Fibroblast of villous mesenchyme (primary cell): Measurements from ENCODE around the gene DOC2A. TPM values are rescaled to one million over a fixed set of nuclear protein-coding genes. Genes with fewer than 3 reads are reported as not detected.

Experiments used
- DNase-seq: peaks from one replicate; pipeline ENCODE4 v3.0.0-alpha.2; 2010; ENCODE audit warnings: low read depth
- H3K4me3 ChIP-seq: 2 replicates; pipeline ENCODE4 v1.5.1; 2011; ENCODE audit warnings: low read depth, mild to moderate bottlenecking, low read length
- total RNA-seq: library from RNA; depleted of rRNA; stranded (reverse); fragments of >200 nt; gene quantifications from 2 replicates; pipeline ENCODE4 v1.2.3, GENCODE V29; 2012
- TF ChIP-seq, protein P1 (sequence below): IDR thresholded peaks from 2 replicates; pipeline ENCODE4 v1.5.1; 2012; ENCODE audit warnings: low read depth, mild to moderate bottlenecking, low read length; ENCODE audit not compliant: insufficient read depth

The DOC2A gene
- total RNA-seq, 1 donor: under 0.01 TPM

DNA sequence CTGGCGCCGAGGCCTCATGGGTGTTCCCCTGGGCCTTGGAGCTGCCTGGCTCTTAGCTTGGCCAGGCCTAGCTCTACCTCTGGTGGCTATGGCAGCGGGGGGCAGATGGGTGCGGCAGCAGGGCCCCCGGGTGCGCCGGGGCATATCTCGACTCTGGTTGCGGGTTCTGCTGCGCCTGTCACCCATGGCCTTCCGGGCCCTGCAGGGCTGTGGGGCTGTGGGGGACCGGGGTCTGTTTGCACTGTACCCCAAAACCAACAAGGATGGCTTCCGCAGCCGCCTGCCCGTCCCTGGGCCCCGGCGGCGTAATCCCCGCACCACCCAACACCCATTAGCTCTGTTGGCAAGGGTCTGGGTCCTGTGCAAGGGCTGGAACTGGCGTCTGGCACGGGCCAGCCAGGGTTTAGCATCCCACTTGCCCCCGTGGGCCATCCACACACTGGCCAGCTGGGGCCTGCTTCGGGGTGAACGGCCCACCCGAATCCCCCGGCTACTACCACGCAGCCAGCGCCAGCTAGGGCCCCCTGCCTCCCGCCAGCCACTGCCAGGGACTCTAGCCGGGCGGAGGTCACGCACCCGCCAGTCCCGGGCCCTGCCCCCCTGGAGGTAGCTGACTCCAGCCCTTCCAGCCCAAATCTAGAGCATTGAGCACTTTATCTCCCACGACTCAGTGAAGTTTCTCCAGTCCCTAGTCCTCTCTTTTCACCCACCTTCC lies 23.3 kb downstream of the DOC2A start:
- no peak overlapping the region for H3K4me3 ChIP-seq
- DNase-seq: no peak
- TF ChIP-seq, protein P1, sequence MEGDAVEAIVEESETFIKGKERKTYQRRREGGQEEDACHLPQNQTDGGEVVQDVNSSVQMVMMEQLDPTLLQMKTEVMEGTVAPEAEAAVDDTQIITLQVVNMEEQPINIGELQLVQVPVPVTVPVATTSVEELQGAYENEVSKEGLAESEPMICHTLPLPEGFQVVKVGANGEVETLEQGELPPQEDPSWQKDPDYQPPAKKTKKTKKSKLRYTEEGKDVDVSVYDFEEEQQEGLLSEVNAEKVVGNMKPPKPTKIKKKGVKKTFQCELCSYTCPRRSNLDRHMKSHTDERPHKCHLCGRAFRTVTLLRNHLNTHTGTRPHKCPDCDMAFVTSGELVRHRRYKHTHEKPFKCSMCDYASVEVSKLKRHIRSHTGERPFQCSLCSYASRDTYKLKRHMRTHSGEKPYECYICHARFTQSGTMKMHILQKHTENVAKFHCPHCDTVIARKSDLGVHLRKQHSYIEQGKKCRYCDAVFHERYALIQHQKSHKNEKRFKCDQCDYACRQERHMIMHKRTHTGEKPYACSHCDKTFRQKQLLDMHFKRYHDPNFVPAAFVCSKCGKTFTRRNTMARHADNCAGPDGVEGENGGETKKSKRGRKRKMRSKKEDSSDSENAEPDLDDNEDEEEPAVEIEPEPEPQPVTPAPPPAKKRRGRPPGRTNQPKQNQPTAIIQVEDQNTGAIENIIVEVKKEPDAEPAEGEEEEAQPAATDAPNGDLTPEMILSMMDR: no peak

DNA sequence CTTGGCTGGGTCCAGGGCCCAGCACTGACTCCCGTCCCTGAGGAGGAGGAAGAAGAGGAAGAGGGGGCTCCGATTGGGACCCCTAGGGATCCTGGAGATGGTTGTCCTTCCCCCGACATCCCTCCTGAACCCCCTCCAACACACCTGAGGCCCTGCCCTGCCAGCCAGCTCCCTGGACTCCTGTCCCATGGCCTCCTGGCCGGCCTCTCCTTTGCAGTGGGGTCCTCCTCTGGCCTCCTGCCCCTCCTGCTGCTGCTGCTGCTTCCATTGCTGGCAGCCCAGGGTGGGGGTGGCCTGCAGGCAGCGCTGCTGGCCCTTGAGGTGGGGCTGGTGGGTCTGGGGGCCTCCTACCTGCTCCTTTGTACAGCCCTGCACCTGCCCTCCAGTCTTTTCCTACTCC lies 23.9 kb downstream of the DOC2A start:
- no peak overlapping the region for H3K4me3 ChIP-seq
- TF ChIP-seq, protein P1: no peak
- DNase-seq: no peak

DNA sequence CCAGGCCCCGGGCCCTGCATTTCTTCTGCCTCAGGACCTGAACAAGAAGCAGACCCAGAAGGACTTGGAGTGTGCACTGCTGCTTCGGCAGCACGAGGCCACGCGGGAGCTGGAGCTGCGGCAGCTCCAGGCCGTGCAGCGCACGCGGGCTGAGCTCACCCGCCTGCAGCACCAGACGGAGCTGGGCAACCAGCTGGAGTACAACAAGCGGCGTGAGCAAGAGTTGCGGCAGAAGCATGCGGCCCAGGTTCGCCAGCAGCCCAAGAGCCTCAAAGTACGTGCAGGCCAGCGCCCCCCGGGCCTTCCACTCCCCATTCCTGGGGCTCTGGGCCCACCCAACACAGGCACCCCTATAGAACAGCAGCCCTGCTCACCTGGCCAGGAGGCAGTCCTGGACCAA lies 24.6 kb downstream of the DOC2A start:
- DNase-seq: no peak
- TF ChIP-seq, protein P1: no peak
- H3K4me3 ChIP-seq: no peak overlapping the region

DNA sequence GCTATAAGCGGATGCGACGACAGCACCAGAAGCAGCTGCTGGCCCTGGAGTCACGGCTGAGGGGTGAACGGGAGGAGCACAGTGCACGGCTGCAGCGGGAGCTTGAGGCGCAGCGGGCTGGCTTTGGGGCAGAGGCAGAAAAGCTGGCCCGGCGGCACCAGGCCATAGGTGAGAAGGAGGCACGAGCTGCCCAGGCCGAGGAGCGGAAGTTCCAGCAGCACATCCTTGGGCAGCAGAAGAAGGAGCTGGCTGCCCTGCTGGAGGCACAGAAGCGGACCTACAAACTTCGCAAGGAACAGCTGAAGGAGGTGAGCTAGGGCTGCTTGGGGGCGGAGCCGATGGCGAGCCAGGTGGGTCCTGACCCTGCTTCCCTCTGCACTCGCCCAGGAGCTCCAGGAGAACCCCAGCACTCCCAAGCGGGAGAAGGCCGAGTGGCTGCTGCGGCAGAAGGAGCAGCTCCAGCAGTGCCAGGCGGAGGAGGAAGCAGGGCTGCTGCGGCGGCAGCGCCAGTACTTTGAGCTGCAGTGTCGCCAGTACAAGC lies 25.5 kb downstream of the DOC2A start:
- TF ChIP-seq, protein P1: no peak
- H3K4me3 ChIP-seq: no peak overlapping the region
- no peak for DNase-seq

DNA sequence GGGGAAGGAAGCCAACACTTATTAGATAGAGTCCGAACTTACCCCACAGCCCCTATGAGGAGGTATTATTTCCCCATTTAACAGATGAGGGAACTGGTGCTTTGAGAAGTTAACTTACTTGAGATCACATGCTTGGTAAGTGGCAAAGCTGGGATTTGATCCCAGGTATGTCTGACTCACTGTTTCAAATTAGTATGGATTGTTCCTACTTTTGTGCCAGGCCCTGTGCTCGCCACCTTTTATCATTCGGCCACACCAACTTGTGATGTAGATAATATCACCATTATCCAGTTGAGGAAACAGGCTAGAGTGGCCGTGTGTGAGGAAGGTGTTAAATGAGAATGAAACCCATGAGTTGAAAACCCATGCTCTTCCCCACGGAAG lies 26.1 kb downstream of the DOC2A start:
- H3K4me3 ChIP-seq: no peak overlapping the region
- DNase-seq: no peak
- TF ChIP-seq, protein P1: no peak

DNA sequence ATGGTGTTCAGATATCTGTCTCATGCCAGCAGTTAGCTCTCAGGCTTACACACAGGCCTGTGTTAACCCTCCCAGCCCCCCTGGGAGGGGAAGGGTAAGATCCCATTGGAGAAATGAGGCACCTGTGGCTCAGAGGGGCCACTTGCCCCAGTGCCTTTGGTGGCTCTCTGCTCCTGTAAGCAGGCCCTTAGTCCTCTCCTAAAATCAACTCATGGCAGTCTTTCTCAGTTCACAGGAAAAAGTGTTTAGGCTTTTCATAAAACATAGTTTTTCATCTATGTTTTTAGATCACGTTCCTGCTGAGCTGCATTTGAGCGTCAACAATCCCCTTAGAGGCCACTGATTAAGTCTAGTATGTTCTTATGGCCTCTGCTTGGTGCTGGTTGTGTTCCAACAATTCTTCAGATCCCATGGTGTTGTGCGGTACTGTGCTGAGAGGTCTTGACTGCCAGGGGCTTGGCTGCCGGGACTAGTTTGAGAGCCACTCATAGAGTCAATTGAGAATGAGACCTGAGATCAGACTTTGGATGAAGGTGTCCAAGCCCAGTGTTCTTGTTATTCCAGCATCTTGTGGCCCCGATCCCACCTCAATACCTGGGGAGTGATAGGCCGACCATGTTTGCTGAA lies 26.6 kb downstream of the DOC2A start:
- TF ChIP-seq, protein P1: no peak
- DNase-seq: no peak
- H3K4me3 ChIP-seq: no peak overlapping the region
